A549 (cell line): Measurements from ENCODE around the gene PPIG. TPM values are rescaled to one million over a fixed set of nuclear protein-coding genes. Genes with fewer than 3 reads are reported as not detected.

Source experiments
- ATAC-seq, 2 experiments: fragments of 200-7000 bp in 1 of 2; fragments of >200 bp in 1 of 2; cut with Nextera tagmentation in 1 of 2; cut with Tn5 transposase in 1 of 2; 3 replicates each; pipeline versions ENCODE4 v1.8.0 to v1.9.1; 2018 to 2020; ENCODE audit warnings: mild to moderate bottlenecking in 1 of 2, moderate library complexity in 1 of 2
- CTCF ChIA-PET: fragments of 300-600 bp; sonication (Branson Sonifier 250); formaldehyde crosslinking; extraction: SDS; loops from one replicate; lab custom pipeline; 2021; ENCODE audit warnings: antibody characterized with exemption, inconsistent platforms; lab: Yijun Ruan, JAX
- POLR2A ChIA-PET: fragments of 350-600 bp; formaldehyde crosslinking; extraction: SDS; loops from one replicate; lab custom pipeline; 2021; ENCODE audit warnings: antibody characterized with exemption, inconsistent platforms; lab: Yijun Ruan, JAX
- DNase-seq, 2 experiments: peaks; one replicate each; pipeline versions ENCODE4 v3.0.0 to v3.0.0-alpha.2; 2011 to 2016; ENCODE audit warnings: low read depth in 1 of 2, low spot score in 1 of 2
- FAIRE-seq: peaks from 2 replicates; lab custom pipeline; 2011; peaks lifted over from hg19 to GRCh38; lab: Jason Lieb, UNC
- H3K27ac ChIP-seq, 2 experiments: fragments of >200 bp; sonication (Bioruptor Twin); formaldehyde crosslinking; 3 replicates each; pipeline ENCODE4 v1.5.1; 2016 to 2017
- H3K4me1 ChIP-seq: fragments of >200 bp; sonication (Bioruptor Twin); formaldehyde crosslinking; 3 replicates; pipeline ENCODE4 v1.6.1; 2016
- H3K4me2 ChIP-seq: fragments of >200 bp; sonication (Bioruptor Twin); formaldehyde crosslinking; 3 replicates; pipeline ENCODE4 v1.6.1; 2016
- H3K4me3 ChIP-seq: fragments of >200 bp; sonication (Bioruptor Twin); formaldehyde crosslinking; 3 replicates; pipeline ENCODE4 v1.5.1; 2016
- H3K9me3 ChIP-seq: fragments of >200 bp; sonication (Bioruptor Twin); formaldehyde crosslinking; 3 replicates; pipeline ENCODE4 v1.6.1; 2016
- CBX8 ChIP-seq: fragments of 200-600 bp; sonication (generic); IDR thresholded peaks from 2 replicates; pipeline ENCODE4 v1.6.1; 2016
- CEBPB ChIP-seq, 2 experiments: fragments of >200 bp in 1 of 2; sonication (Bioruptor Twin) in 1 of 2; formaldehyde crosslinking in 1 of 2; IDR thresholded peaks; 2 replicates each; pipeline ENCODE4 v1.6.1; 2012 to 2016
- CHD2 ChIP-seq: fragments of 150-350 bp; IDR thresholded peaks from 2 replicates; pipeline ENCODE4 v1.6.1; 2014; ENCODE audit warnings: low read length; ENCODE audit not compliant: partially characterized antibody
- FOSB ChIP-seq: fragments of 250-450 bp; sonication (Bioruptor Pico); IDR thresholded peaks from 2 replicates; pipeline ENCODE4 v1.5.0; 2020; ENCODE audit warnings: mild to moderate bottlenecking, moderate library complexity
- FOXS1 ChIP-seq: fragments of 250-450 bp; sonication (Bioruptor Pico); IDR thresholded peaks from 2 replicates; pipeline ENCODE4 v1.5.0; 2020; ENCODE audit warnings: mild to moderate bottlenecking, moderate library complexity
- HDAC2 ChIP-seq: fragments of 200-600 bp; sonication (generic); IDR thresholded peaks from 2 replicates; pipeline ENCODE4 v1.6.1; 2016
- HOXA7 ChIP-seq: fragments of 250-450 bp; sonication (Bioruptor Pico); IDR thresholded peaks from 2 replicates; pipeline ENCODE4 v1.5.0; 2020; ENCODE audit warnings: mild to moderate bottlenecking, moderate library complexity
- HOXB13 ChIP-seq: fragments of 250-450 bp; sonication (Bioruptor Pico); IDR thresholded peaks from 2 replicates; pipeline ENCODE4 v1.5.0; 2020; ENCODE audit warnings: low read depth, mild to moderate bottlenecking, moderate library complexity
- KDM1A ChIP-seq: fragments of 200-600 bp; sonication (generic); IDR thresholded peaks from 2 replicates; pipeline ENCODE4 v1.6.1; 2016; ENCODE audit warnings: low read depth, mild to moderate bottlenecking
- MYC ChIP-seq: IDR thresholded peaks from 2 replicates; pipeline ENCODE4 v1.6.1; 2012; ENCODE audit warnings: mild to moderate bottlenecking, inconsistent platforms, low read length, improper control_type of control experiment, borderline replicate concordance
- NFE2L2 ChIP-seq: fragments of 150-350 bp; conservative IDR thresholded peaks from 2 replicates; pipeline ENCODE4 v1.6.1; 2014; ENCODE audit warnings: low read length
- NPAS2 ChIP-seq: fragments of 250-450 bp; sonication (Bioruptor Pico); IDR thresholded peaks from 2 replicates; pipeline ENCODE4 v1.8.0; 2022; ENCODE audit warnings: mild to moderate bottlenecking, moderate library complexity, borderline replicate concordance
- NR3C1 ChIP-seq: fragments of >200 bp; sonication (Bioruptor Twin); formaldehyde crosslinking; IDR thresholded peaks from 3 replicates; pipeline ENCODE4 v1.6.1; 2017
- POLR2A ChIP-seq: IDR thresholded peaks from 2 replicates; pipeline ENCODE4 v1.6.1; 2012; ENCODE audit warnings: mild to moderate bottlenecking, low read length
- RARB ChIP-seq: fragments of 250-450 bp; sonication (Bioruptor Pico); IDR thresholded peaks from 2 replicates; pipeline ENCODE4 v1.8.0; 2021; ENCODE audit warnings: mild to moderate bottlenecking, moderate library complexity
- RNF2 ChIP-seq: fragments of 200-600 bp; sonication (generic); IDR thresholded peaks from 2 replicates; pipeline ENCODE4 v1.6.1; 2016; ENCODE audit warnings: low read depth, mild to moderate bottlenecking, antibody characterized with exemption, moderate library complexity, borderline replicate concordance
- SREBF2 ChIP-seq: fragments of 450-650 bp; IDR thresholded peaks from 2 replicates; pipeline ENCODE4 v1.6.1; 2014; ENCODE audit warnings: mild to moderate bottlenecking, moderate library complexity
- ZC3H11A ChIP-seq: fragments of 450-650 bp; IDR thresholded peaks from 2 replicates; pipeline ENCODE4 v1.6.1; 2014; ENCODE audit warnings: antibody characterized with exemption, mild to moderate bottlenecking
- ZNF302 ChIP-seq: fragments of 250-450 bp; sonication (Bioruptor Pico); IDR thresholded peaks from 2 replicates; pipeline ENCODE4 v1.9.0; 2021; ENCODE audit warnings: inconsistent platforms, mild to moderate bottlenecking, moderate library complexity
- WGBS: methylation state at CpG from one replicate; pipeline ENCODE4 v1.1.6; 2017; ENCODE audit errors: missing lambda C conversion rate; 5-methylcytosine and 5-hydroxymethylcytosine counted together
- polyA plus RNA-seq, 4 experiments: library from polyadenylated mRNA; depleted of rRNA in 3 of 4; stranded (reverse); fragments of >200 nt; fragmentation: RNase III in 1 of 4; extraction: RNeasy Plus Mini Kit Qiagen cat#74134 plus additional on column Dnase treatment in 1 of 4; gene quantifications; 2 replicates in 3 of 4; 3 replicates in 1 of 4; pipeline ENCODE4 v1.2.3, GENCODE V29; 2011 to 2017
- TF ChIP-seq, protein P1 (sequence below): fragments of 250-450 bp; sonication (Bioruptor Pico); IDR thresholded peaks from 2 replicates; pipeline ENCODE4 v1.5.0; 2021; ENCODE audit warnings: mild to moderate bottlenecking, moderate library complexity, borderline replicate concordance
- TF ChIP-seq, protein P2 (sequence below): IDR thresholded peaks from 2 replicates; pipeline ENCODE4 v1.6.1; 2012
- TF ChIP-seq, protein P3 (sequence below): fragments of 250-450 bp; sonication (Bioruptor Pico); IDR thresholded peaks from 2 replicates; pipeline ENCODE4 v1.5.0; 2020; ENCODE audit warnings: low read depth, mild to moderate bottlenecking, moderate library complexity
- TF ChIP-seq, protein P4 (sequence below): IDR thresholded peaks from 2 replicates; pipeline ENCODE4 v1.6.1; 2012

The PPIG gene
- polyA plus RNA-seq, 2 of the 4 experiments (the other 2 are of a cell fraction), result 60.5 to 70.8 TPM

DNA sequence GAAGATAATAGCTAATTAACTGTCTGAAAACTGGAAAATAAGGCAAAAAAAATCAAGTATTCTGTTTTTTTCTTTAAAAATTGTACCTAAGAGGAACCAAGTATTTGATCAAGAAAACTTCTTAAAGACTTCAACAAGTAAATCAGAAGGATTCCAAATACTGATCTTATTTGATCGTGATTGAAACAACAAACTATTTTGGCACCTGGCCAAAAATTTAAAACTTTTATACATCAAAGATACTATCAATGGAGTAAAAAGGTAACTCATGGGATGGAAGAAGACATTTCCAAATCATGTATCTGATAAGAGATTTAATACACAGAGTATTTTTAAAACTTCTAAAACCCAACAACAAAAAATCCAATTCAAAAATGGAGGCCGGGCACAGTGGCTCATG is 63.3 kb downstream of the PPIG start:
- DNase-seq, result no peak
- TF ChIP-seq, protein P1, sequence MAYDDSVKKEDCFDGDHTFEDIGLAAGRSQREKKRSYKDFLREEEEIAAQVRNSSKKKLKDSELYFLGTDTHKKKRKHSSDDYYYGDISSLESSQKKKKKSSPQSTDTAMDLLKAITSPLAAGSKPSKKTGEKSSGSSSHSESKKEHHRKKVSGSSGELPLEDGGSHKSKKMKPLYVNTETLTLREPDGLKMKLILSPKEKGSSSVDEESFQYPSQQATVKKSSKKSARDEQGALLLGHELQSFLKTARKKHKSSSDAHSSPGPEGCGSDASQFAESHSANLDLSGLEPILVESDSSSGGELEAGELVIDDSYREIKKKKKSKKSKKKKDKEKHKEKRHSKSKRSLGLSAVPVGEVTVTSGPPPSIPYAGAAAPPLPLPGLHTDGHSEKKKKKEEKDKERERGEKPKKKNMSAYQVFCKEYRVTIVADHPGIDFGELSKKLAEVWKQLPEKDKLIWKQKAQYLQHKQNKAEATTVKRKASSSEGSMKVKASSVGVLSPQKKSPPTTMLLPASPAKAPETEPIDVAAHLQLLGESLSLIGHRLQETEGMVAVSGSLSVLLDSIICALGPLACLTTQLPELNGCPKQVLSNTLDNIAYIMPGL (CRISPR knock-in tag), result no peak
- TF ChIP-seq CHD2, result no peak
- TF ChIP-seq MYC, result no peak
- TF ChIP-seq CEBPB (IDR thresholded peaks at IDR 0.05), result no peak
- TF ChIP-seq ZNF302 (CRISPR knock-in tag), result no peak
- no peak for TF ChIP-seq POLR2A
- no peak for TF ChIP-seq RARB (CRISPR knock-in tag)
- TF ChIP-seq NR3C1, result no peak
- TF ChIP-seq HDAC2, result no peak
- TF ChIP-seq HOXB13 (CRISPR knock-in tag), result no peak
- TF ChIP-seq, protein P2, sequence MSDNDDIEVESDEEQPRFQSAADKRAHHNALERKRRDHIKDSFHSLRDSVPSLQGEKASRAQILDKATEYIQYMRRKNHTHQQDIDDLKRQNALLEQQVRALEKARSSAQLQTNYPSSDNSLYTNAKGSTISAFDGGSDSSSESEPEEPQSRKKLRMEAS, result no peak
- TF ChIP-seq, protein P3, sequence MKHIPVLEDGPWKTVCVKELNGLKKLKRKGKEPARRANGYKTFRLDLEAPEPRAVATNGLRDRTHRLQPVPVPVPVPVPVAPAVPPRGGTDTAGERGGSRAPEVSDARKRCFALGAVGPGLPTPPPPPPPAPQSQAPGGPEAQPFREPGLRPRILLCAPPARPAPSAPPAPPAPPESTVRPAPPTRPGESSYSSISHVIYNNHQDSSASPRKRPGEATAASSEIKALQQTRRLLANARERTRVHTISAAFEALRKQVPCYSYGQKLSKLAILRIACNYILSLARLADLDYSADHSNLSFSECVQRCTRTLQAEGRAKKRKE (CRISPR knock-in tag), result no peak
- TF ChIP-seq KDM1A, result no peak
- H3K4me2 ChIP-seq, result no peak overlapping the region
- H3K9me3 ChIP-seq, result no peaks in the 10 kb centered on the region
- no peaks in the 10 kb centered on the region for H3K4me1 ChIP-seq
- H3K4me3 ChIP-seq, result no peak overlapping the region
- FAIRE-seq, result no peak
- no peak overlapping the region for H3K27ac ChIP-seq
- ChIA-PET POLR2A (no interaction called here), CTCF (no interaction called here)
- 88% methylated on average over 2 of the region's 2 CpGs for WGBS
- no peak for ATAC-seq

DNA sequence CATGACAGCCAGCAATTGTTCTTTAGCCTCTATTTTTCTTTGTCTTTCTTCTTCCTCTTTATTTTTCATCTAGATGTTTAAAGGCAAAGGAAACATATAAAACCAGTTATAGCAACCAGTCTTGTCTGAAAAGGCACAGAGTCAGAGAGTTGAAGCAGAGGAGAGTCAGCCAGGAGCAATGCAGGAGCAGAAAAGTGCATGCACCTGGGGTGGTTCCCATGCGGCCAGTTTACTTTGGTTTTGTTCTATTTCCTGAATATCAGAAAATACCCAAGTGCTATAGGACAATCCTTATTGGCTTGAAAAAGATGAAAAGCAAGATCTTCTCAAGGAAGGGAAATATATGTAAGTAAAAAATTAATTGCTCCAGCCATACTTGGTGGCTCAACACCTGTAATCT is 65.1 kb downstream of the PPIG start:
- WGBS, result 85% methylated on average over 1 of the region's 1 CpG
- no peak overlapping the region for H3K4me3 ChIP-seq
- DNase-seq (no peak), FAIRE-seq (no peak), ATAC-seq (no peak)
- no peak overlapping the region for H3K27ac ChIP-seq
- H3K9me3 ChIP-seq, result no peaks in the 10 kb centered on the region
- no peak for TF ChIP-seq CBX8
- TF ChIP-seq NR3C1, result no peak
- TF ChIP-seq NPAS2 (CRISPR knock-in tag), result no peak
- TF ChIP-seq HOXA7 (CRISPR knock-in tag), result no peak
- no peak for TF ChIP-seq ZNF302 (CRISPR knock-in tag)
- TF ChIP-seq SREBF2, result no peak
- no peak for TF ChIP-seq CEBPB (IDR thresholded peaks at IDR 0.05)
- TF ChIP-seq FOSB (CRISPR knock-in tag), result no peak
- TF ChIP-seq HOXB13 (CRISPR knock-in tag), result no peak
- no peak for TF ChIP-seq NFE2L2
- no peak for TF ChIP-seq ZC3H11A
- POLR2A ChIA-PET, result no interaction called here
- CTCF ChIA-PET, result no interaction called here
- no peak overlapping the region for H3K4me2 ChIP-seq
- no peaks in the 10 kb centered on the region for H3K4me1 ChIP-seq

DNA sequence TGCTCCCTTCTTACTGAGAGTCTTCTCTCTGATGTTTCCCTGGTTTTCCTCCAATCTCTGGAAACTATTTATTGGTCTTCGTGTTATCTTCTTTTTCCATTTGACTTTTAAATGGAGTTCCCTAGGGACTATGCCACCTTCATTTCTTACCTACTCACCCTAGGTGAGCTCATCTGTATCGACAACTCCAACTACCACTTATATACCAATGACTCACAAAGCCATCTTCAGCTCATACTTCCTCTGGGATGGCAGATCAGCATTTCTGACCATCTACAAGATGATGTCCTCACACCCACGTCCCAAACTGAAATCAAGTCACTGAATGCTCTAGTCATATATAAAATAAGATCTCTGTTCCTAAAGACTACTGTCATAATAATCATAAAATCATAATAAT is 69.5 kb downstream of the PPIG start:
- no peak overlapping the region for H3K4me3 ChIP-seq
- TF ChIP-seq FOXS1 (CRISPR knock-in tag) (no peak), RNF2 (no peak), NFE2L2 (no peak)
- TF ChIP-seq, protein P4, sequence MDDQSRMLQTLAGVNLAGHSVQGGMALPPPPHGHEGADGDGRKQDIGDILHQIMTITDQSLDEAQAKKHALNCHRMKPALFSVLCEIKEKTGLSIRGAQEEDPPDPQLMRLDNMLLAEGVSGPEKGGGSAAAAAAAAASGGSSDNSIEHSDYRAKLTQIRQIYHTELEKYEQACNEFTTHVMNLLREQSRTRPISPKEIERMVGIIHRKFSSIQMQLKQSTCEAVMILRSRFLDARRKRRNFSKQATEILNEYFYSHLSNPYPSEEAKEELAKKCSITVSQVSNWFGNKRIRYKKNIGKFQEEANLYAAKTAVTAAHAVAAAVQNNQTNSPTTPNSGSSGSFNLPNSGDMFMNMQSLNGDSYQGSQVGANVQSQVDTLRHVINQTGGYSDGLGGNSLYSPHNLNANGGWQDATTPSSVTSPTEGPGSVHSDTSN, result no peak
- no peak overlapping the region for H3K27ac ChIP-seq
- CTCF ChIA-PET, result interaction anchor here (1.5 kb wide), 1 partner anchor 10 kb away, joined by 3 read pairs; no protein-coding TSS in a partner anchor
- FAIRE-seq (no peak), DNase-seq (no peak), ATAC-seq (peak in 1 of 2 experiments; percentile 49; a peak in 3 of 6 replicates)
- no peaks in the 10 kb centered on the region for H3K4me1 ChIP-seq
- WGBS, result 10% methylated on average over 3 of the region's 3 CpGs
- H3K4me2 ChIP-seq, result no peak overlapping the region
- POLR2A ChIA-PET, result no interaction called here
- H3K9me3 ChIP-seq, result no peaks in the 10 kb centered on the region
